BE2C (cell line): ENCODE results near the gene G0S2.

Experiments used
- DNase-seq: peaks from one replicate; pipeline ENCODE4 v3.0.0-alpha.2; 2020
- H3K27me3 ChIP-seq: fragments of 250-450 bp; sonication (Bioruptor Pico); 2 replicates; pipeline ENCODE4 v1.5.1; 2020; ENCODE audit warnings: mild to moderate bottlenecking
- H3K36me3 ChIP-seq: fragments of 250-450 bp; sonication (Bioruptor Pico); 2 replicates; pipeline ENCODE4 v1.5.1; 2020; ENCODE audit warnings: mild to moderate bottlenecking
- H3K4me1 ChIP-seq: fragments of 250-450 bp; sonication (Bioruptor Pico); 2 replicates; pipeline ENCODE4 v1.5.1; 2020
- H3K4me3 ChIP-seq: 2 replicates; pipeline ENCODE4 v1.5.1; 2011; ENCODE audit warnings: low read depth, low read length
- H3K9me3 ChIP-seq: fragments of 250-450 bp; sonication (Bioruptor Pico); 2 replicates; pipeline ENCODE4 v1.5.1; 2020
- TF ChIP-seq, protein P1 (sequence below): IDR thresholded peaks from 2 replicates; pipeline ENCODE4 v1.5.1; 2012; ENCODE audit warnings: mild to moderate bottlenecking, low read depth, low read length

G0S2 gene

DNA sequence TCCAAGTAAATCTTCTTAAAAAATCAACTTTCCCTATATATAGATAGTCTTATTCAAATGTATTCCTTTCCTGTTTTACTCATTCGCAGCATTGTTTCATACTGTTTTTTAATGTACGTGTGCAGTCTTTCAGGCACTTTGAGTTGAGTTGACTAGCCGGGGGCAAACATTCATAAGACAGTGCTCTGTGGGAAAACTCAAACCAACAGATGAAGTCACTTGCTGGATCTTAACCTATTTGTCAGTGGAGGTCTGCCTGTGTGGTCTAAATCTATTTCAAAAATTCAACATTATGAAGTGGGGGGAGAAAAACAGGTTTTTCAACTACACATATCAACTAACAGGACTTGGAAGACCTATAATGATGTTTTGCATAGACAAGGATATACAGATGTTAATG lies 35.6 kb downstream of the G0S2 start:
- no peaks in the 10 kb centered on the region for H3K4me1 ChIP-seq
- no peaks in the 10 kb centered on the region for H3K9me3 ChIP-seq
- DNase-seq, result no peak
- H3K4me3 ChIP-seq, result no peak overlapping the region
- no peaks in the 10 kb centered on the region for H3K36me3 ChIP-seq
- TF ChIP-seq, protein P1, sequence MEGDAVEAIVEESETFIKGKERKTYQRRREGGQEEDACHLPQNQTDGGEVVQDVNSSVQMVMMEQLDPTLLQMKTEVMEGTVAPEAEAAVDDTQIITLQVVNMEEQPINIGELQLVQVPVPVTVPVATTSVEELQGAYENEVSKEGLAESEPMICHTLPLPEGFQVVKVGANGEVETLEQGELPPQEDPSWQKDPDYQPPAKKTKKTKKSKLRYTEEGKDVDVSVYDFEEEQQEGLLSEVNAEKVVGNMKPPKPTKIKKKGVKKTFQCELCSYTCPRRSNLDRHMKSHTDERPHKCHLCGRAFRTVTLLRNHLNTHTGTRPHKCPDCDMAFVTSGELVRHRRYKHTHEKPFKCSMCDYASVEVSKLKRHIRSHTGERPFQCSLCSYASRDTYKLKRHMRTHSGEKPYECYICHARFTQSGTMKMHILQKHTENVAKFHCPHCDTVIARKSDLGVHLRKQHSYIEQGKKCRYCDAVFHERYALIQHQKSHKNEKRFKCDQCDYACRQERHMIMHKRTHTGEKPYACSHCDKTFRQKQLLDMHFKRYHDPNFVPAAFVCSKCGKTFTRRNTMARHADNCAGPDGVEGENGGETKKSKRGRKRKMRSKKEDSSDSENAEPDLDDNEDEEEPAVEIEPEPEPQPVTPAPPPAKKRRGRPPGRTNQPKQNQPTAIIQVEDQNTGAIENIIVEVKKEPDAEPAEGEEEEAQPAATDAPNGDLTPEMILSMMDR, result no peak
- H3K27me3 ChIP-seq, result peaks cover 3% of the 10 kb centered on the region; the same call in 1 of the 2 replicates

DNA sequence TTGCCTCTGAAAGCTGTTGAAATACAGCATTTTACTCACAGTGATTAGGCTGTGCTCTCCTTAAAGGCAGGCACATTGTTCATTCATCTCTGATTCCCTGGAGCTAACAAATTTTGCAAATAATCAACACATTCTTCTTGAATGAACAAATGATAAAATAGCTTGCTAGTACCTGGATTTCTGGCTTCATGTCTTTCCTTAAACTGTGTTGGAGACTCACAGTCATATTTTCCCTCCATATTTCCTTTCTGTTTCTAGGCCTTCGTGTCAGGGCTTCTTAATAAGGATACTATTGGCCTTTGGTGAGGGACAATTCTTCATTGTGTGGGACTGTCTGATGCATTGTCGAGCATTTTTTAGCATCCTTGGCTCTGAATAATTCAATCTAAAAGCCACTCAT lies 39.1 kb downstream of the G0S2 start:
- DNase-seq, result no peak
- TF ChIP-seq, protein P1, result no peak
- H3K27me3 ChIP-seq, result peaks cover 3% of the 10 kb centered on the region
- H3K36me3 ChIP-seq, result no peaks in the 10 kb centered on the region
- H3K4me3 ChIP-seq, result no peak overlapping the region
- H3K9me3 ChIP-seq, result no peaks in the 10 kb centered on the region
- no peaks in the 10 kb centered on the region for H3K4me1 ChIP-seq

DNA sequence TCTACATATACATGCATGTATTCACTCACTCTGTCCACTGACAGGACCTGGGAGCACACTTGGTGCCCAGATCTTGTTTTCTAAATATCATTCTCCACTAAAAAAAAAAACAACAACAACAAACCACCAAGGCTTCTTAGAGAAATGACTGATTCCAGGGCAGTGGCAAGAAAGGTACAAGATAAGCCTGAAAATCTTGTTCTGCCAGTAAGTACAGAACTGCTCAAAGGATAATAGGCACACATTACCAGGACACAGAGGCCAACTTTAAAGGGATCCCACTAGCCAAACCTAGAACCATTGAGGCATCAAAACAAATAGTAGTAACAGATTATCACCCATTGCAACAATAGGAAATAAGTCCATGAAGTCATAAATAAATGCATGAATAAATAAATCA lies 40.1 kb downstream of the G0S2 start:
- H3K9me3 ChIP-seq, result no peaks in the 10 kb centered on the region
- H3K27me3 ChIP-seq, result peaks cover 3% of the 10 kb centered on the region
- no peaks in the 10 kb centered on the region for H3K4me1 ChIP-seq
- H3K36me3 ChIP-seq, result no peaks in the 10 kb centered on the region
- no peak for DNase-seq
- H3K4me3 ChIP-seq, result no peak overlapping the region
- TF ChIP-seq, protein P1, result no peak

DNA sequence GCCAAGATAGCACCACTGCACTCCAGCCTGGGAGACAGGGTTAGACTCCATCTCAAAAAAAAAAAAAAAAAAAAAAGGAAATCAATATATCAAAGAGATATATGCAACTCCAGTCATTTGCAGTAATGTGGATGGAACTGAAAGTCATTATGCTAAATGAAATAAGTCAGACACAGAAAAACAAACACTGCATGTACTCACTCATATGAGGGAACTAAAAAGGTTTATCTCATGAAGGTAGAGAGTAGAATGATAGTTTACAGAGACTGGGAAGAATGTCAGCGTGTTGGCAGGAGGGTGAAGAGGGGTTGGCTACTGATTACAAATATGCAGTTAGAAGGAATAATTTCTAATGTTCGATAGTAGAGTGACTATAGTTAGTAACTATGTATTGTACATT lies 42.6 kb downstream of the G0S2 start:
- H3K9me3 ChIP-seq, result no peaks in the 10 kb centered on the region
- no peaks in the 10 kb centered on the region; the same call in none of the 2 replicates for H3K27me3 ChIP-seq
- H3K36me3 ChIP-seq, result no peaks in the 10 kb centered on the region
- no peak for DNase-seq
- H3K4me1 ChIP-seq, result no peaks in the 10 kb centered on the region
- H3K4me3 ChIP-seq, result no peak overlapping the region
- TF ChIP-seq, protein P1, result no peak

DNA sequence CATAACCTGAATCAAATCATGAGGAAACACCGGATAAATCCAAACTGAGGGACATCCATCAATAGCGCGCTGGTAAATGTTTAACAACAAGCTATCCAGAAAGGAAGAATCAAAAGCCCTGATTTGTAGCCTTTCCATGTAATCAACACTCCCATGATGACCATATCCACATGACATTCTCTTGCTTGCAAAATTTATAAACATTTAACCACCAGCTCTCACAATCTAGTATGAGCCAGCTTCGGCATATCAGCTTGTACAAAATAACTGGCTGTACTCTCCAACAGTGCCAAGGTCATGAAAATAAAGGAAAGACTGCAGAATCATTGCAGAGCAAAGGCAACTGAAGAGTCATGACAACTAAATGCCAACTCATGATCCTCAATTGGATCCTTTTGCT lies 45.1 kb downstream of the G0S2 start:
- TF ChIP-seq, protein P1, result no peak
- no peak overlapping the region for H3K4me3 ChIP-seq
- H3K4me1 ChIP-seq, result no peaks in the 10 kb centered on the region
- H3K36me3 ChIP-seq, result no peaks in the 10 kb centered on the region
- no peaks in the 10 kb centered on the region; the same call in none of the 2 replicates for H3K27me3 ChIP-seq
- H3K9me3 ChIP-seq, result no peaks in the 10 kb centered on the region
- no peak for DNase-seq

DNA sequence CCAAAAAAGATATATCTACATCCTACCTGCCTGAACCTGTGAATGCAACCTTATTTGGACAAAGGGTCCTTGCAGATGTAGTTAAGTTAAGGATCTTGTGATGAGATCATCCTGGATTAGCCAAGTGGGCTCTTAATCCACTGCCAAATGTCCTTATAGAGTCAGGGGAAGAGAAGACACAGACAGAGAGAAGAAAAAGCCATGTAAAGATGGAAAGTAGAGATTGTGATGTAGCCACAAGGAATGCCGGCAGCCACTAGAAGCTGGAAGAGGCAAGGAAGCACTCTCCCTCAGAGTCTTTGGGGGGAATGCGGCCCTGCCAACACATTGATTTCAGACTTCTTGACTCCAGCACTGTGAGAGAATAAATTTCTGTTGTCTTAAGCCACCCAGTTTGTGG lies 45.6 kb downstream of the G0S2 start:
- no peak overlapping the region for H3K4me3 ChIP-seq
- no peaks in the 10 kb centered on the region; the same call in none of the 2 replicates for H3K27me3 ChIP-seq
- no peaks in the 10 kb centered on the region for H3K9me3 ChIP-seq
- TF ChIP-seq, protein P1, result no peak
- H3K4me1 ChIP-seq, result no peaks in the 10 kb centered on the region
- no peaks in the 10 kb centered on the region for H3K36me3 ChIP-seq
- no peak for DNase-seq
